Activated gamma-delta T cell treated with anti-CD3 and anti-CD28 coated beads, Interleukin-2, amount 50 U/mL, for 16 hours (primary cell): ENCODE results near the gene CNPY3.

Source experiments
- DNase-seq: peaks from one replicate; pipeline ENCODE4 v3.0.0-alpha.2; 2020; ENCODE audit warnings: low read depth

The CNPY3 gene

DNA sequence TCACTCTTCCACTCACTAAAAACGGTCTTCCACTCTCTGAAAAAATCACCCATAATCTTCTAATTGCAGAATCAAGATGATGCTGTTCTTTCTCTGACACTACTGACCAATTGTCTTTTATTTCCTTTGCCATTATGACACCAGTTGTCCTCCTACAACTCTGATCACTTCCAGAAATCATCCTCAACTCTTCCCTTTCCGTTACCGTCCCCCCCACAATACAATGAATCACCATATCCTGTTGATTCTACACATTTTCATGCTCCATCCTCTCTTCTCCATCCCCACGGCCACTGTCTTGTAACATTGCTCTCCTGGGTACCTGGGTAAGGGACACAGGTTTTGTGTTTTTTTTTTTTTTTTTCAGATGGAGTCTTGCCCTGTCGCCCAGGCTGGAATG lies 52.6 kb downstream of the CNPY3 start:
- no peak for DNase-seq

DNA sequence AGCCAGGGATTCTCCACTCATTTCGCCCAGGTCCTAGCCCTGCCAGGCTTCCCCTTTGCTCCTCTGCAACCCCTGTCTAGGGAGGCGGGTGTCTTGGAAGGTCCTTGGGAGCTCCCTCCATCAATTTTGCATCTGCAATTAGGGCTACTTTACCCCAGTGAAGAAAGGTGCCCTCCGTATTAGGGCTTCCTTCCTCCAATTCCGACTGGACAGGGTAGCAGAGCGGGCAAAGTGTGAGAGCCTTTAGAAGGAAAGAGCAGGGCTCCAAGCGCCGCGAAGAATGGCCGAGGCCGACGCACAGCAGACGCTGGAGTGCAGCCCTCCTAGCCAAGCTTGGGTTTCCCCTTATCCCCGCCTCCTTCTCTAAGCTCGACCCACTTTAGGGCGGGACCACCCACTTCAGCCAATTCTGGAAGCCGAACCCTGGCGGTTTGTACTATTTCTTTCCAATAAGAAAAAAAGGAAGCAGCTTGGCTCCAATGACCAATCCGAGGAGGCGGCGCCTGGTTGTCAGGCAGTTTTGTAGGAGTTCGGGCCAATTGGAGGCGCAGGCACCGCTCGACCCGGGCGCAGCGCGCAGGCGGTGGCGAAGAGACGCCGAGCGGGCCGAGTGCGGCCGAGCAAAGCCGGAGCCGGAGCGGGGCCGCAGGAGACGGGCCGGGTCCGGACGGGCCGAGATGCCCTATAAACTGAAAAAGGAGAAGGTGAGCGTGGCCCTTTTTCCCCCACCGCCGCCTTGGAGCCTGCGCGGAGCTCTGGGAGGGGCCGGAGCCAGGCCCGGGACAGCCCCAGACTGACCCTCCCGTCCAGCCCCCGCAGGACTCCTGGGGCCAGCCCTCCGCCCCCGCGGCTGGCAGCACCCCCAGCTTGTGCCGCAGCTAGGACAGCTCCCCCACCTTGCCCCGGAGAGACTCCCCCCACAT lies 55.0 kb downstream of the CNPY3 start, which contains the start of gene PPP2R5D:
Gene PPP2R5D (plus strand): TSS at position 570 of the 923 bp plus-strand sequence. CDS start 108 bp downstream, at position 678.
- DNase-seq, result peak; percentile 97

DNA sequence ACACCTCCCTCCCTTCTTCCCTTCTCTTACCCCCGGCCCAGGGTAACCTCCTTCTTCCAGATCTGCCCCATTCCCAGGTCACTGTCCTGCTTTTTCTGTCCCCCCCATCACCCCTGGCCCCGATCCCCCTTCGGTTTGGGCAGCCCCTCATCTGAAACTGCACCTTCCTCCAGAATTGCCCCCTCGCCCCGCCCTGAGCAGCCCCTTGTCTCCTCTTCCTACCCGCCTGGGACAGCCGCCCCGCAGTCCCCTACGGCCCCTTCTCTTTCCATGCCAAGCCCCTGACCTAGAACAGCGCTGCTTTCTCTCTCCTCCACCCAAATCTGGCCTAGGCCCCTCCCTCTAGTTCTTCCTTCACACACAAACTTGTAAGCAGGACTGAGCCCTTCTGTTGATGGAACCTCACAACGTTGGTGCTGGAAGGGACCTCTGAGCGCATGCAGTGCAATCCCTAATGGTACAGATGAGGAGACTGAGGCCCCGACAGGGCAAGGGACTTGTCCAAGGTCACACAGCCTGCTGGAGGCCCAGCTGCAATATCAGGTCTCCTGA lies 55.7 kb downstream of the CNPY3 start:
- no peak for DNase-seq

GRCh38 chr6:42987533-42988451 lies 58.5 kb downstream of the CNPY3 start:
- DNase-seq, result no peak

DNA sequence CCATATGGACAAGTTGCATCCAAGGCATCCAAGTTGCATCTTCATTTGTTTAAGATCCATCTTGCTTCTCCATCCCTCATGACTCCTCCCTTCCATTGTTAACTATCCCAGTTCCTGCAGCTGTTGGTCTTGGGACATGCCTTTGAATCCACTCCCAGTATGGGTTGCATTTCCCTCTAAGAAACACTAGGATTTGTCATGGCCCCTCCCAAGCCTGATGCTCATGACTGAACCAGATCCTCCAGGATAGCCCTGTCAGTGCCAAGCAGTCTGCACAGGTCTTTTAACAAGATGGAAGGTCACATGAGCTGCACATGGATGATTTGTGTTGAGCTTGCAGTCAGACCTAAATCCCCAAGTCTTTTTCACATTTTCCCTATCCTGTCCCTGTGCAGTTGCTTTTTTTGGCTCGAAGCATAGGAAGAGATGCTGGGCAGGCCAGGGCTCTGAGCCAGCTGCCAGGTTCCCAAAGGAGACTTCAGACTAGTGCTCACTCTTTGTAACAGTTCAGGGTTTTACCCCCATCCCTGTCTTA lies 59.3 kb downstream of the CNPY3 start:
- no peak for DNase-seq
